Ishikawa (cell line): Measurements from ENCODE around the gene ABCG2.

Experiments
- CEBPB ChIP-seq: IDR thresholded peaks from 2 replicates; pipeline ENCODE4 v1.6.1; 2012
- CREB1 ChIP-seq: IDR thresholded peaks from 2 replicates; pipeline ENCODE4 v1.6.1; 2012; ENCODE audit warnings: low read depth
- EGR1 ChIP-seq: IDR thresholded peaks from 2 replicates; pipeline ENCODE4 v1.6.1; 2012
- EP300 ChIP-seq: IDR thresholded peaks from 2 replicates; pipeline ENCODE4 v1.6.1; 2012; ENCODE audit warnings: borderline replicate concordance
- FOXM1 ChIP-seq: IDR thresholded peaks from 2 replicates; pipeline ENCODE4 v1.6.1; 2012; ENCODE audit warnings: low read depth, borderline replicate concordance
- MAX ChIP-seq: IDR thresholded peaks from 2 replicates; pipeline ENCODE4 v1.6.1; 2012
- NFIC ChIP-seq: IDR thresholded peaks from 2 replicates; pipeline ENCODE4 v1.6.1; 2012
- RAD21 ChIP-seq: IDR thresholded peaks from 2 replicates; pipeline ENCODE4 v1.6.1; 2012; ENCODE audit warnings: low read depth
- REST ChIP-seq: IDR thresholded peaks from 2 replicates; pipeline ENCODE4 v1.6.1; 2012; ENCODE audit warnings: low read depth, mild to moderate bottlenecking
- TAF1 ChIP-seq: IDR thresholded peaks from 2 replicates; pipeline ENCODE4 v1.6.1; 2012; ENCODE audit warnings: low read depth, mild to moderate bottlenecking
- TCF12 ChIP-seq: IDR thresholded peaks from 2 replicates; pipeline ENCODE4 v1.6.1; 2012; ENCODE audit warnings: low read depth
- TEAD4 ChIP-seq: IDR thresholded peaks from 2 replicates; pipeline ENCODE4 v1.6.1; 2012
- USF1 ChIP-seq: IDR thresholded peaks from 2 replicates; pipeline ENCODE4 v1.6.1; 2012
- YY1 ChIP-seq: IDR thresholded peaks from 2 replicates; pipeline ENCODE4 v1.6.1; 2012; ENCODE audit warnings: low read depth
- ZBTB7A ChIP-seq: IDR thresholded peaks from 2 replicates; pipeline ENCODE4 v1.6.1; 2012; ENCODE audit warnings: low read depth

ABCG2 gene

GRCh38 chr4:88043001-88043400 is 115.4 kb downstream of the ABCG2 start:
- TF ChIP-seq RAD21 (no peak), EGR1 (no peak), ZBTB7A (no peak), YY1 (no peak), CREB1 (no peak), NFIC (no peak), EP300 (no peak), REST (no peak), USF1 (no peak), CEBPB (no peak), TAF1 (no peak), MAX (no peak), TCF12 (no peak), FOXM1 (no peak), TEAD4 (no peak)

GRCh38 chr4:88041626-88042025 is 116.8 kb downstream of the ABCG2 start:
- TF ChIP-seq MAX (no peak), TCF12 (no peak), REST (no peak)

- TF ChIP-seq ZBTB7A (no peak), NFIC (no peak), EGR1 (no peak), CEBPB (no peak), EP300 (no peak), TAF1 (no peak), USF1 (no peak), REST (no peak), MAX (no peak), CREB1 (no peak), TEAD4 (no peak), FOXM1 (no peak), TCF12 (no peak)
Measured at GRCh38 chr4:88040707-88041106, 117.7 kb downstream of the ABCG2 start.
